HL-60 (cell line): ENCODE measurements around the gene PRRG3.

Experiments used
- GABPA ChIP-seq: IDR thresholded peaks from 2 replicates; pipeline ENCODE4 v1.6.1; 2012; ENCODE audit warnings: low read depth
- POLR2AphosphoS5 ChIP-seq: IDR thresholded peaks from 2 replicates; pipeline ENCODE4 v1.6.1; 2012; ENCODE audit warnings: low read depth
- SPI1 ChIP-seq: IDR thresholded peaks from 2 replicates; pipeline ENCODE4 v1.6.1; 2012; ENCODE audit warnings: low read depth, mild to moderate bottlenecking, borderline replicate concordance
- TF ChIP-seq, protein P1 (sequence below): IDR thresholded peaks from one replicate; pipeline ENCODE4 v1.5.1; 2011; ENCODE audit warnings: low read length, control low read depth, inconsistent platforms; ENCODE audit not compliant: insufficient read depth
- TF ChIP-seq, protein P2 (sequence below): IDR thresholded peaks from 2 replicates; pipeline ENCODE4 v1.6.1; 2012; ENCODE audit warnings: low read depth; ENCODE audit not compliant: insufficient replicate concordance

DNA sequence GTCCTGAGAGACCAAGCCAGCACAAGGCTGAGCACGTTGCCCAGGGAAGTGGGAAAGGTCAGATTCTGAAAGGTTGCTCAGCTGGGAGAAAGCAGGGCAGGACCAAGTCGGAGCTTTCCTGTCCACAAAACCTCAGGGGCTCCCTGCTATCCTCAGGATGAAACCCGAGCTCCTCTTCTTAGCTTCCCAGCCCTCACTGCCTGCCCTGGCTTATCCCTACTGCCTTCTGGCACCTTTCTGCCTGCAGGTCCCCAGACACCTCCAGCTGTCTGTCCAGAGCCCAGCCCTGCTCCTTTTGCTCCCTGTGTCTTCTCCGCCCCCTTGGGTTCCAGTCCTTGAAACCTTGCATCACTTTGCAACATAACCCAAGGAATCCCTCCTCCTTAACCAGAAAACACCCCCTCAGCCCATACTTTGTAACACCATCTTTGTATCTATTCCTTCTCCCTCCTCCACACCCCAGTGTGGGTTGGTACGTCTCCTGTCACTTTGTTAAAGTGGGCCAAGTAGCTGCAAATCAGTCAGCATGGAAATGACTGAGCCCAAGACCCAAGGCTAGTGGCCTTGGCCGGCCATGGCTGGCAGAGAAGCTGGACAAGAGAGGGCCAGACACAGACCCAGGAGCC, 20.0 kb upstream of the PRRG3 start:
- TF ChIP-seq, protein P1, sequence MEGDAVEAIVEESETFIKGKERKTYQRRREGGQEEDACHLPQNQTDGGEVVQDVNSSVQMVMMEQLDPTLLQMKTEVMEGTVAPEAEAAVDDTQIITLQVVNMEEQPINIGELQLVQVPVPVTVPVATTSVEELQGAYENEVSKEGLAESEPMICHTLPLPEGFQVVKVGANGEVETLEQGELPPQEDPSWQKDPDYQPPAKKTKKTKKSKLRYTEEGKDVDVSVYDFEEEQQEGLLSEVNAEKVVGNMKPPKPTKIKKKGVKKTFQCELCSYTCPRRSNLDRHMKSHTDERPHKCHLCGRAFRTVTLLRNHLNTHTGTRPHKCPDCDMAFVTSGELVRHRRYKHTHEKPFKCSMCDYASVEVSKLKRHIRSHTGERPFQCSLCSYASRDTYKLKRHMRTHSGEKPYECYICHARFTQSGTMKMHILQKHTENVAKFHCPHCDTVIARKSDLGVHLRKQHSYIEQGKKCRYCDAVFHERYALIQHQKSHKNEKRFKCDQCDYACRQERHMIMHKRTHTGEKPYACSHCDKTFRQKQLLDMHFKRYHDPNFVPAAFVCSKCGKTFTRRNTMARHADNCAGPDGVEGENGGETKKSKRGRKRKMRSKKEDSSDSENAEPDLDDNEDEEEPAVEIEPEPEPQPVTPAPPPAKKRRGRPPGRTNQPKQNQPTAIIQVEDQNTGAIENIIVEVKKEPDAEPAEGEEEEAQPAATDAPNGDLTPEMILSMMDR: no peak
- TF ChIP-seq, protein P2, sequence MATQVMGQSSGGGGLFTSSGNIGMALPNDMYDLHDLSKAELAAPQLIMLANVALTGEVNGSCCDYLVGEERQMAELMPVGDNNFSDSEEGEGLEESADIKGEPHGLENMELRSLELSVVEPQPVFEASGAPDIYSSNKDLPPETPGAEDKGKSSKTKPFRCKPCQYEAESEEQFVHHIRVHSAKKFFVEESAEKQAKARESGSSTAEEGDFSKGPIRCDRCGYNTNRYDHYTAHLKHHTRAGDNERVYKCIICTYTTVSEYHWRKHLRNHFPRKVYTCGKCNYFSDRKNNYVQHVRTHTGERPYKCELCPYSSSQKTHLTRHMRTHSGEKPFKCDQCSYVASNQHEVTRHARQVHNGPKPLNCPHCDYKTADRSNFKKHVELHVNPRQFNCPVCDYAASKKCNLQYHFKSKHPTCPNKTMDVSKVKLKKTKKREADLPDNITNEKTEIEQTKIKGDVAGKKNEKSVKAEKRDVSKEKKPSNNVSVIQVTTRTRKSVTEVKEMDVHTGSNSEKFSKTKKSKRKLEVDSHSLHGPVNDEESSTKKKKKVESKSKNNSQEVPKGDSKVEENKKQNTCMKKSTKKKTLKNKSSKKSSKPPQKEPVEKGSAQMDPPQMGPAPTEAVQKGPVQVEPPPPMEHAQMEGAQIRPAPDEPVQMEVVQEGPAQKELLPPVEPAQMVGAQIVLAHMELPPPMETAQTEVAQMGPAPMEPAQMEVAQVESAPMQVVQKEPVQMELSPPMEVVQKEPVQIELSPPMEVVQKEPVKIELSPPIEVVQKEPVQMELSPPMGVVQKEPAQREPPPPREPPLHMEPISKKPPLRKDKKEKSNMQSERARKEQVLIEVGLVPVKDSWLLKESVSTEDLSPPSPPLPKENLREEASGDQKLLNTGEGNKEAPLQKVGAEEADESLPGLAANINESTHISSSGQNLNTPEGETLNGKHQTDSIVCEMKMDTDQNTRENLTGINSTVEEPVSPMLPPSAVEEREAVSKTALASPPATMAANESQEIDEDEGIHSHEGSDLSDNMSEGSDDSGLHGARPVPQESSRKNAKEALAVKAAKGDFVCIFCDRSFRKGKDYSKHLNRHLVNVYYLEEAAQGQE: no peak
- TF ChIP-seq POLR2AphosphoS5 (no peak), GABPA (no peak), SPI1 (no peak)
